ENCODE measurements around the gene B3GNT5.
A peak's percentile ranks its signal among the peaks of the same experiment; 100 is the strongest.
"Not testable (repeated sequence)": the region's sequence is repeated elsewhere in the genome, so short reads cannot be mapped to it uniquely, and the experiment has no call there.

B3GNT5 gene

DNA sequence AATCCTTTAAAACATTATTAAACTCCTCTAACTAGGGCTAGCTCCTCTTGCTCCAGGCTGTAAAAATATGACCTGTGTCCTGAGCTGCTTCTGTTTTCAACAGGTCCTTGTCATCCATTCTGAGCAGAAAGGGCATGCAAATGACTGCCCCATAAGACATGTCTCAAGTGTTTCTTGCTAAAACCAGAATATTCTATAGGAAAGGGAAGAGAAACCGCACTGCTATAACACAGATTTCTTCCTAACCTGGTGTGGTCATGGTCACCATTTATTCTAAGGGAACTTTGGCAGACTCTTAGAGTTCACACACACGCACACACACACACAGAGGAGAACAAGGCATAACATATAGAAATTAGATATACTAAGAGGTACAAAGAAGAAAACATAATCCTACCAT lies 34.2 kb upstream of the B3GNT5 start:
- no peak for DNase-seq
- Mint-ChIP-seq H3K27me3 (no peaks in the 10 kb centered on the region), H3K4me1 (ENCODE audit: low read depth in 2 of 2) (no peaks in the 10 kb centered on the region), H3K4me3 (no peak overlapping the region), H3K9me3 (no peaks in the 10 kb centered on the region), H3K36me3 (ENCODE audit: insufficient read depth) (no peaks in the 10 kb centered on the region), H3K27ac (no peak overlapping the region)
- ATAC-seq (replicated peaks): no peak

GRCh38 chr3:183220828-183221227 lies 32.2 kb upstream of the B3GNT5 start:
- H3K27ac Mint-ChIP-seq: peak overlapping the region in 1 of 2 donors; percentile 38
- DNase-seq (no peak), ATAC-seq (replicated peaks) (no peak)
- peaks cover 5 to 6% of the 10 kb centered on the region in 2 donors for H3K4me1 Mint-ChIP-seq (ENCODE audit: low read depth in 2 of 2)
- H3K4me3 Mint-ChIP-seq: no peak overlapping the region
- no peaks in the 10 kb centered on the region for H3K36me3 Mint-ChIP-seq (ENCODE audit: insufficient read depth)
- no peaks in the 10 kb centered on the region for H3K27me3 Mint-ChIP-seq
- no peaks in the 10 kb centered on the region for H3K9me3 Mint-ChIP-seq

DNA sequence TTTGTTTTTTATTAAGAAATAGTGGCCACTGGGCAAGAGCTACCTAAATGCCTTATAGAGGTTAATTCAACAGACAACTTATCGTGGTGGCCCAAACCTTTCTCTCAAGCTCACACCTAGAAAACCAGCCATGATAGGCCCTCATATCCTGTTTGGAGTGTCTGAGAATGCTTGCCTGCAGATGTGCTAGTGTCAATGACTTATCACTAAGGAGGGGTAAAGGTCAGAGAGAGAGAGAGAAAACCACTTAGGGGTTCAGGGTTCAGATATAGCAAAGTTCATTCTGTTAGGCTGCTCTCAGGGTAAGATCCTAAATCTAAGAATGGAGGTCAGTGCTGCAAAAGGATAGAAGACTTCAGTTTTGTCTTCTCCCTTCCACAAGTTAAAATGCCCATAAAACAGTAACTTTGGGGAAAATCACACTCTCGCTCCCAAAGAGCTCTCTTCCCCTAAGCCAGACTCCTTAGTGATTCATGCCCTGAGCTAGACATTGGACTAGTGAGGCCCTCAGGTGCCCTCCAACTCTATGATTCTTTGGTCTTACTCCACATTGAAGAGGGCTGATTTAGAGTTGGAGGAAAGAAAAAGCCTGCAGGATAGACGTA lies 30.3 kb upstream of the B3GNT5 start:
- ATAC-seq (replicated peaks): no peak
- Mint-ChIP-seq H3K4me1 (ENCODE audit: low read depth in 2 of 2) (peaks cover 5 to 6% of the 10 kb centered on the region in 2 donors), H3K27ac (no peak overlapping the region)

GRCh38 chr3:183224180-183224970 lies 28.7 kb upstream of the B3GNT5 start:
- H3K4me1 Mint-ChIP-seq (ENCODE audit: low read depth in 2 of 2): peaks cover 5 to 6% of the 10 kb centered on the region in 2 donors
- DNase-seq (peak in 1 of 3 experiments; percentile 8), ATAC-seq (replicated peaks) (peak; percentile 65)
- no peaks in the 10 kb centered on the region for H3K27me3 Mint-ChIP-seq
- H3K4me3 Mint-ChIP-seq: peak overlapping the region; percentile 39 to 40
- peaks cover 4% of the 10 kb centered on the region for H3K36me3 Mint-ChIP-seq (ENCODE audit: insufficient read depth)
- H3K27ac Mint-ChIP-seq: peak overlapping the region in 1 of 2 donors; percentile 80
- no peaks in the 10 kb centered on the region for H3K9me3 Mint-ChIP-seq

More for the DNA sequence above, 30.3 kb upstream of the B3GNT5 start:
- Mint-ChIP-seq H3K9me3 (no peaks in the 10 kb centered on the region), H3K36me3 (ENCODE audit: insufficient read depth) (peaks cover 4% of the 10 kb centered on the region), H3K4me3 (no peak overlapping the region), H3K27me3 (no peaks in the 10 kb centered on the region)
- no peak for DNase-seq

DNA sequence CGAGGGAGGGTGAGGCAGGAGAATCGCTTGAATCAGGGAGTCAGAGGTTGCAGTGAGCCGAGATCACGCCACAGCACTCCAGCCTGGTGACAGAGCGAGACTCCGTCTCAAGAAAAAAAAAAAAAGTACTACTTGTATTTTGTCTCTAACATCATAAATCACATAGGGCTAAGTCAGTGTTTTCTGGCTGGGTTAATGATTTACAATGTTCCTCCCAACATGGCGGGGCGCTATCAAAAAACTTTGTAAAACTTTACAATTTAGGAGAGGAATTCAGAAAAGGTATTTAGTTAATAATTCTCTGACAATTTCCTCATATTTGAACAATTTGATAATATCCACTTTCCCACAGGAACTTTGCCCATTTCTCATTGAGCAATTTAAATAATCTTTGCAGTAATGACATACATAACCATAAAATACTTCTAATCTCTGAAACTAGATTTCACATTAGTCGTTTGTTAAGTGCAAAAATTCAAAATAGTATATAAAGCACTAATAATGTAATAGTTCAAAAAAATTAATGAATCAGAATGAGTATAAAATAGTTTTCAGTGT lies 26.6 kb upstream of the B3GNT5 start:
- DNase-seq (no peak), ATAC-seq (replicated peaks) (no peak)
- no peaks in the 10 kb centered on the region for H3K9me3 Mint-ChIP-seq
- no peak overlapping the region for H3K27ac Mint-ChIP-seq
- H3K27me3 Mint-ChIP-seq: no peaks in the 10 kb centered on the region
- no peak overlapping the region for H3K4me3 Mint-ChIP-seq
- H3K36me3 Mint-ChIP-seq (ENCODE audit: insufficient read depth): peaks cover 4% of the 10 kb centered on the region
- H3K4me1 Mint-ChIP-seq (ENCODE audit: low read depth in 2 of 2): peaks cover 5 to 6% of the 10 kb centered on the region in 2 donors

- peaks cover 5 to 6% of the 10 kb centered on the region in 2 donors for H3K4me1 Mint-ChIP-seq (ENCODE audit: low read depth in 2 of 2)
- no peaks in the 10 kb centered on the region for H3K27me3 Mint-ChIP-seq
Observed at GRCh38 chr3:183227586-183227985, 25.5 kb upstream of the B3GNT5 start.

GRCh38 chr3:183229178-183229577 lies 23.9 kb upstream of the B3GNT5 start:
- DNase-seq: no peak
- peaks cover 4% of the 10 kb centered on the region for H3K36me3 Mint-ChIP-seq (ENCODE audit: insufficient read depth)
- H3K27me3 Mint-ChIP-seq: no peaks in the 10 kb centered on the region
- no peaks in the 10 kb centered on the region for H3K9me3 Mint-ChIP-seq
- ATAC-seq (replicated peaks): no peak
- no peak overlapping the region for H3K27ac Mint-ChIP-seq
- H3K4me3 Mint-ChIP-seq: no peak overlapping the region
- peaks cover 4 to 5% of the 10 kb centered on the region in 2 donors for H3K4me1 Mint-ChIP-seq (ENCODE audit: low read depth in 2 of 2)

More at GRCh38 chr3:183227586-183227985, 25.5 kb upstream of the B3GNT5 start:
- H3K36me3 Mint-ChIP-seq (ENCODE audit: insufficient read depth): peaks cover 4% of the 10 kb centered on the region
- H3K9me3 Mint-ChIP-seq: no peaks in the 10 kb centered on the region
- H3K4me3 Mint-ChIP-seq: no peak overlapping the region
- H3K27ac Mint-ChIP-seq: no peak overlapping the region
- DNase-seq (no peak), ATAC-seq (replicated peaks) (no peak)

GRCh38 chr3:183230251-183230650 lies 22.8 kb upstream of the B3GNT5 start:
- H3K4me3 Mint-ChIP-seq; H3K36me3 Mint-ChIP-seq (ENCODE audit: insufficient read depth); H3K4me1 Mint-ChIP-seq (ENCODE audit: low read depth in 2 of 2); DNase-seq; ATAC-seq (replicated peaks); H3K27me3 Mint-ChIP-seq; H3K9me3 Mint-ChIP-seq; H3K27ac Mint-ChIP-seq: not testable (repeated sequence)

- no peak for DNase-seq
- ATAC-seq (replicated peaks): no peak
- Mint-ChIP-seq H3K27ac (no peak overlapping the region), H3K9me3 (no peaks in the 10 kb centered on the region), H3K4me1 (ENCODE audit: low read depth in 2 of 2) (no peaks in the 10 kb centered on the region), H3K27me3 (no peaks in the 10 kb centered on the region), H3K36me3 (ENCODE audit: insufficient read depth) (peaks cover 4% of the 10 kb centered on the region), H3K4me3 (no peak overlapping the region)
Observed at GRCh38 chr3:183230826-183231225, 22.2 kb upstream of the B3GNT5 start.

GRCh38 chr3:183233966-183234365 lies 19.1 kb upstream of the B3GNT5 start:
- Mint-ChIP-seq H3K4me3 (no peak overlapping the region), H3K27me3 (no peaks in the 10 kb centered on the region), H3K36me3 (ENCODE audit: insufficient read depth) (no peaks in the 10 kb centered on the region), H3K4me1 (ENCODE audit: low read depth in 2 of 2) (no peaks in the 10 kb centered on the region), H3K9me3 (no peaks in the 10 kb centered on the region), H3K27ac (no peak overlapping the region)
- ATAC-seq (replicated peaks) (no peak), DNase-seq (no peak)

DNA sequence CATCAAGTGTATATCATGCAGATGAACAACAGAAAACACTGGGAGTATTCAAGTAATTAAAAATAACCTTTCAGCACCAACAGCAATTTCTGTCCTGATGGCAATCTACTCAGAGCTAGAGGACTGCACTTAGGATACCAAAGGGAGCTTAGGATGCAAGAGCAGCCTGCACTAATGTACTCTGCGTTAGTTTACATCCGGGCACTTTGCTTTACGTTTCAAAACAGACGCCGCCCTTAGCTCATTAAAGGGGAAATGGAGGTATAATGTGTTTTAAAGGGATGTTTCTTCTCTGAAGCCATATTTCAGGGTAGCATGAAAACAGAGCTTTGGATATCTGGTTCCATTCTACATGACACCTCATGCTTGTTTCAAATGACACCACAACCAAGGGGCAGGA lies 14.0 kb upstream of the B3GNT5 start:
- Mint-ChIP-seq H3K4me1 (ENCODE audit: low read depth in 2 of 2) (no peaks in the 10 kb centered on the region), H3K9me3 (peaks cover 7 to 8% of the 10 kb centered on the region in 2 donors), H3K27ac (no peak overlapping the region), H3K4me3 (no peak overlapping the region), H3K27me3 (peaks cover 0 to 6% of the 10 kb centered on the region in 2 donors), H3K36me3 (ENCODE audit: insufficient read depth) (no peaks in the 10 kb centered on the region)
- ATAC-seq (replicated peaks) (no peak), DNase-seq (no peak)

- H3K27ac Mint-ChIP-seq: no peak overlapping the region
- peaks cover 0 to 3% of the 10 kb centered on the region in 2 donors for H3K4me1 Mint-ChIP-seq (ENCODE audit: low read depth in 2 of 2)
- H3K4me3 Mint-ChIP-seq: no peak overlapping the region
- peaks cover 7 to 8% of the 10 kb centered on the region in 2 donors for H3K9me3 Mint-ChIP-seq
- ATAC-seq (replicated peaks) (no peak), DNase-seq (no peak)
- no peaks in the 10 kb centered on the region for H3K36me3 Mint-ChIP-seq (ENCODE audit: insufficient read depth)
- peaks cover 0 to 6% of the 10 kb centered on the region in 2 donors for H3K27me3 Mint-ChIP-seq
Observed at GRCh38 chr3:183242431-183242830, 10.6 kb upstream of the B3GNT5 start.

- ATAC-seq (replicated peaks) (no peak), DNase-seq (no peak)
- H3K4me3 Mint-ChIP-seq: no peak overlapping the region
- no peak overlapping the region for H3K27ac Mint-ChIP-seq
- peaks cover 0 to 3% of the 10 kb centered on the region in 2 donors for H3K4me1 Mint-ChIP-seq (ENCODE audit: low read depth in 2 of 2)
- H3K27me3 Mint-ChIP-seq: peaks cover 0 to 6% of the 10 kb centered on the region in 2 donors
- H3K36me3 Mint-ChIP-seq (ENCODE audit: insufficient read depth): no peaks in the 10 kb centered on the region
- H3K9me3 Mint-ChIP-seq: peaks cover 7 to 8% of the 10 kb centered on the region in 2 donors
Observed at GRCh38 chr3:183244219-183244618, 8.8 kb upstream of the B3GNT5 start.
